H1 (cell line): ENCODE results near the gene SOCS3. TPM values are rescaled to one million over a fixed set of nuclear protein-coding genes. Genes with fewer than 3 reads are reported as not detected.

Experiments used
- CTCF ChIA-PET: fragments of 300-600 bp; sonication (Branson Sonifier 250); formaldehyde crosslinking; loops from one replicate; lab custom pipeline; 2021; ENCODE audit not compliant: partially characterized antibody; lab: Charles Lee
- POLR2A ChIA-PET: fragments of 300-600 bp; sonication (Branson Sonifier 250); formaldehyde crosslinking; loops from one replicate; lab custom pipeline; 2021; ENCODE audit warnings: inconsistent platforms; ENCODE audit not compliant: partially characterized antibody; lab: Charles Lee
- DNase-seq, 2 experiments: peaks; one replicate each; pipeline versions ENCODE4 v3.0.0 to v3.0.0-alpha.2; 2010 to 2022; ENCODE audit warnings: low spot score in 2 of 2, low read depth in 1 of 2, mixed read lengths in 1 of 2
- FAIRE-seq: peaks from 2 replicates; lab custom pipeline; 2011; peaks lifted over from hg19 to GRCh38; lab: Jason Lieb, UNC
- H2AFZ ChIP-seq: 2 replicates; pipeline ENCODE4 v1.8.1; 2012; ENCODE audit warnings: low read length, inconsistent platforms
- H2AK5ac ChIP-seq: 2 replicates; pipeline ENCODE4 v1.6.1; 2013; ENCODE audit warnings: low read depth, low read length
- H2BK120ac ChIP-seq: replicated peaks from 2 replicates; pipeline ENCODE3; 2013; ENCODE audit warnings: low read depth, low read length, inconsistent platforms
- H2BK12ac ChIP-seq: 2 replicates; pipeline ENCODE4 v1.6.1; 2013; ENCODE audit warnings: low read depth, low read length
- H2BK15ac ChIP-seq: 2 replicates; pipeline ENCODE4 v1.6.1; 2013; ENCODE audit warnings: low read length
- H2BK20ac ChIP-seq: 2 replicates; pipeline ENCODE4 v1.6.1; 2013; ENCODE audit warnings: low read length
- H2BK5ac ChIP-seq: 2 replicates; pipeline ENCODE4 v1.6.1; 2013; ENCODE audit warnings: low read depth, low read length
- H3K14ac ChIP-seq: 2 replicates; pipeline ENCODE4 v1.6.1; 2013; ENCODE audit warnings: inconsistent platforms; ENCODE audit not compliant: insufficient read length
- H3K18ac ChIP-seq: 2 replicates; pipeline ENCODE4 v1.6.1; 2013; ENCODE audit warnings: low read length; ENCODE audit errors: extremely low read depth
- H3K23ac ChIP-seq: 2 replicates; pipeline ENCODE4 v1.6.1; 2013; ENCODE audit warnings: inconsistent platforms; ENCODE audit not compliant: insufficient read length
- H3K23me2 ChIP-seq: 2 replicates; pipeline ENCODE4 v1.6.1; 2013; ENCODE audit warnings: low read depth, low read length
- H3K27ac ChIP-seq: 2 replicates; pipeline ENCODE4 v1.6.1; 2011; ENCODE audit warnings: low read depth, low read length, inconsistent platforms
- H3K27me3 ChIP-seq, 4 experiments: replicated peaks in 1 of 4; 1 replicate in 1 of 4; 2 replicates in 3 of 4; pipeline versions ENCODE4 v1.6.1 to v1.8.1; 2011 to 2013; ENCODE audit warnings: low read length in 3 of 4, mild to moderate bottlenecking in 3 of 4, inconsistent platforms in 2 of 4, mixed read lengths in 2 of 4, moderate library complexity in 1 of 4; ENCODE audit not compliant: control insufficient read depth in 3 of 4, insufficient read depth in 3 of 4; ENCODE audit errors: extremely low read depth in 1 of 4
- H3K36me3 ChIP-seq, 4 experiments: 2 replicates each; pipeline versions ENCODE4 v1.6.1 to v1.8.1; 2011 to 2013; ENCODE audit warnings: mild to moderate bottlenecking in 4 of 4, low read length in 3 of 4, moderate library complexity in 2 of 4, control low read depth in 1 of 4, inconsistent platforms in 1 of 4; ENCODE audit not compliant: insufficient read depth in 4 of 4, control insufficient read depth in 2 of 4
- H3K4ac ChIP-seq: replicated peaks from 2 replicates; pipeline ENCODE3; 2013; ENCODE audit warnings: low read length, low read depth, mixed read lengths, inconsistent platforms; ENCODE audit not compliant: insufficient read length
- H3K4me1 ChIP-seq, 4 experiments: replicated peaks in 1 of 4; 1 replicate in 1 of 4; 2 replicates in 3 of 4; pipeline versions ENCODE4 v1.6.1 to v1.8.1; 2011 to 2013; ENCODE audit warnings: low read length in 3 of 4, inconsistent platforms in 2 of 4, mixed read lengths in 1 of 4; ENCODE audit not compliant: insufficient read depth in 4 of 4, control insufficient read depth in 3 of 4
- H3K4me2 ChIP-seq, 2 experiments: 2 replicates each; pipeline versions ENCODE4 v1.6.1 to v1.8.1; 2011 to 2013; ENCODE audit warnings: low read depth in 2 of 2, low read length in 2 of 2, control low read depth in 1 of 2, inconsistent platforms in 1 of 2, mild to moderate bottlenecking in 1 of 2; ENCODE audit not compliant: insufficient read depth in 1 of 2
- H3K4me3 ChIP-seq, 4 experiments: fragments of 200-600, 300-600 bp in 1 of 4; sonication (generic), shearing (Covaris generic), sonication (Bioruptor Twin) in 1 of 4; 2 replicates each; pipeline versions ENCODE4 v1.5.1 to v1.8.1; 2011 to 2016; ENCODE audit warnings: low read length in 4 of 4, low read depth in 3 of 4, control low read depth in 2 of 4, inconsistent platforms in 2 of 4, mild to moderate bottlenecking in 2 of 4, mixed read lengths in 1 of 4, moderate library complexity in 1 of 4; ENCODE audit not compliant: insufficient read depth in 2 of 4; ENCODE audit errors: extremely low read depth in 1 of 4
- H3K56ac ChIP-seq: replicated peaks from 2 replicates; pipeline ENCODE3; 2013; ENCODE audit warnings: low read depth, mild to moderate bottlenecking, mixed read lengths, low read length, inconsistent platforms; ENCODE audit not compliant: insufficient read length
- H3K79me1 ChIP-seq: 2 replicates; pipeline ENCODE4 v1.6.1; 2013; ENCODE audit warnings: low read depth, low read length, control low read depth
- H3K79me2 ChIP-seq, 2 experiments: 2 replicates each; pipeline versions ENCODE4 v1.6.1 to v1.8.1; 2012 to 2013; ENCODE audit warnings: low read length in 2 of 2, mild to moderate bottlenecking in 2 of 2, inconsistent platforms in 1 of 2; ENCODE audit not compliant: insufficient read depth in 2 of 2, control insufficient read depth in 1 of 2
- H3K9ac ChIP-seq, 4 experiments: replicated peaks in 1 of 4; 1 replicate in 1 of 4; 2 replicates in 3 of 4; pipeline versions ENCODE4 v1.6.1 to v1.8.1; 2011 to 2013; ENCODE audit warnings: low read depth in 3 of 4, low read length in 3 of 4, control low read depth in 2 of 4, mild to moderate bottlenecking in 2 of 4, moderate library complexity in 2 of 4, inconsistent platforms in 1 of 4; ENCODE audit errors: extremely low read depth in 1 of 4
- H3K9me3 ChIP-seq, 2 experiments: 2 replicates each; pipeline versions ENCODE4 v1.6.1 to v1.8.1; 2012 to 2013; ENCODE audit warnings: mild to moderate bottlenecking in 2 of 2, moderate library complexity in 2 of 2, control low read depth in 1 of 2, inconsistent platforms in 1 of 2, low read depth in 1 of 2, low read length in 1 of 2, mixed read lengths in 1 of 2; ENCODE audit not compliant: insufficient read depth in 2 of 2
- H4K20me1 ChIP-seq, 2 experiments: replicated peaks in 1 of 2; 2 replicates each; pipeline versions ENCODE3 to v1.8.1; 2011 to 2013; ENCODE audit warnings: inconsistent platforms in 2 of 2, low read length in 2 of 2, mild to moderate bottlenecking in 1 of 2; ENCODE audit not compliant: insufficient read depth in 2 of 2, control insufficient read depth in 1 of 2
- H4K5ac ChIP-seq: 2 replicates; pipeline ENCODE4 v1.6.1; 2013; ENCODE audit warnings: low read length, low read depth, mixed read lengths, inconsistent platforms; ENCODE audit not compliant: insufficient read length
- H4K8ac ChIP-seq: 2 replicates; pipeline ENCODE4 v1.8.0; 2013; ENCODE audit warnings: mild to moderate bottlenecking, moderate library complexity, low read length, inconsistent platforms; ENCODE audit not compliant: insufficient read depth; ENCODE audit errors: extremely low read depth
- H4K91ac ChIP-seq: replicated peaks from 2 replicates; pipeline ENCODE3; 2013; ENCODE audit warnings: low read length, mixed read lengths, inconsistent platforms; ENCODE audit not compliant: insufficient read length
- CEBPB ChIP-seq: IDR thresholded peaks from 2 replicates; pipeline ENCODE4 v1.6.1; 2012; ENCODE audit warnings: low read depth, low read length
- RXRA ChIP-seq: IDR thresholded peaks from 2 replicates; pipeline ENCODE4 v1.6.1; 2011; ENCODE audit warnings: low read depth, mild to moderate bottlenecking, low read length, moderate library complexity; ENCODE audit not compliant: insufficient read depth
- WGBS, 2 experiments: shearing (Covaris generic) in 1 of 2; methylation state at CpG; one replicate each; pipeline versions ENCODE4 v1.1.6 to v1.1.7; 2013 to 2015; ENCODE audit warnings: low lambda C conversion rate in 2 of 2, mixed read lengths in 2 of 2, inconsistent platforms in 1 of 2, low coverage in 1 of 2, missing lambda C conversion rate in 1 of 2; ENCODE audit not compliant: insufficient replicate concordance in 2 of 2, insufficient coverage in 1 of 2, insufficient read length in 1 of 2; ENCODE audit errors: extremely low coverage in 1 of 2, missing lambda C conversion rate in 1 of 2; 5-methylcytosine and 5-hydroxymethylcytosine counted together
- polyA plus RNA-seq, 7 experiments: library from polyadenylated mRNA; depleted of rRNA in 3 of 7; stranded (reverse) in 5 of 7; unstranded in 2 of 7; fragments of >200 nt in 5 of 7; fragments of 200-250 nt in 2 of 7; gene quantifications; 1 replicate in 5 of 7; 2 replicates in 1 of 7; 4 replicates in 1 of 7; pipeline versions ENCODE4 v1.2.1 to v1.2.3, GENCODE V29; 2011 to 2013; ENCODE audit warnings: missing spikeins in 2 of 7, mixed read lengths in 2 of 7
- total RNA-seq: library from RNA; stranded (reverse); fragmentation: NEBNext Ultra II Directional; extraction: Animal tissue kit (Norgen Biotek cat#: 25700); gene quantifications from 2 replicates; pipeline ENCODE4 v1.2.1, GENCODE V29; 2021
- TF ChIP-seq, protein P1 (sequence below), 3 experiments: IDR thresholded peaks; 1 replicate in 2 of 3; 2 replicates in 1 of 3; pipeline versions ENCODE4 v1.5.1 to v1.6.1; 2011; ENCODE audit warnings: low read length in 3 of 3, mild to moderate bottlenecking in 3 of 3, inconsistent platforms in 2 of 3, low read depth in 1 of 3, moderate library complexity in 1 of 3; ENCODE audit not compliant: insufficient read depth in 1 of 3; ENCODE audit errors: control extremely low read depth in 1 of 3

SOCS3 gene
- total and polyA plus RNA-seq, 2 of the 8 experiments (the other 6 are each of a cell fraction or from before 2014, with no cell fraction given) = 10.1 to 47.9 TPM

DNA sequence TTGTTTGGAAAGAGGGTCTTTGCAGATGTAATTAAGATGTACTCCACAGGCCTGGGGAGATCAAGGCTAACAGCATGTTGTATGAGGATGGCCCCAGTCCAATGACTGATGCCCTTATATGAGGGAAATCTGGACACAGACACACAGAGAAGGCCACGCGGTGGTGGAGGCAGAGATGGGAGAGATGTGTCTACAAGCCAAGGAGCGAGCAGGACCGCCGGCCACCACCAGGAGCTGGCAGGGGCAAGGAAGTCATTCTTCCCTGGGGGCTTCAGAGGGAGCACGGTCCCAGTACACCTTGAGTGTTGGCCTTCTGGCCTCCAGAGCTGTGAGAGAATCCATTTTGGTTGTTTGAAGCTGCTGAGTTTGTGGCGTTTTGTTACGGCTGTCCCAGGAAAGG lies 14.7 kb downstream of the SOCS3 start:
- no peak overlapping the region for H2BK120ac ChIP-seq
- POLR2A ChIA-PET = interaction anchor here (1.5 to 5.2 kb wide), 2 partner anchors 15 to 16 kb away, joined by 3 to 29 read pairs; partner anchors contain the start of gene SOCS3
- H4K91ac ChIP-seq = no peak overlapping the region
- no peak overlapping the region for H3K4me2 ChIP-seq
- H2BK5ac ChIP-seq = no peak overlapping the region
- peaks cover 0 to 22% (median 12%) of the 10 kb centered on the region in 4 experiments; a peak in 5 of 7 replicates for H3K27me3 ChIP-seq
- H3K4ac ChIP-seq = no peak overlapping the region
- H2BK15ac ChIP-seq = no peak overlapping the region
- no peak overlapping the region for H3K14ac ChIP-seq
- no peak overlapping the region for H3K27ac ChIP-seq
- DNase-seq (no peak), FAIRE-seq (no peak)
- no peak overlapping the region for H4K8ac ChIP-seq
- H2AFZ ChIP-seq = no peak overlapping the region
- H3K4me1 ChIP-seq = peaks cover 0 to 17% (median 14%) of the 10 kb centered on the region in 4 experiments; a peak in 5 of 7 replicates
- H3K56ac ChIP-seq = no peak overlapping the region
- H3K18ac ChIP-seq = no peak overlapping the region
- CTCF ChIA-PET = interaction anchor here (0.6 to 2.7 kb wide), 11 partner anchors 10 to 94 kb away, joined by 3 to 9 read pairs (median 5); no protein-coding TSS in a partner anchor
- H2AK5ac ChIP-seq = peak overlapping the region; percentile 40; the same call in 1 of the 2 replicates
- H3K23me2 ChIP-seq = peaks cover 2% of the 10 kb centered on the region; the same call in 1 of the 2 replicates
- no peak overlapping the region for H3K4me3 ChIP-seq
- 93% methylated on average over 8 of the region's 8 CpGs; no CpG with 5 or more reads in 1 of the 2 experiments for WGBS, 2 experiments
- H4K5ac ChIP-seq = no peak overlapping the region
- no peaks in the 10 kb centered on the region for H3K79me2 ChIP-seq
- no peak overlapping the region for H3K9ac ChIP-seq
- no peaks in the 10 kb centered on the region for H4K20me1 ChIP-seq
- no peak for TF ChIP-seq CEBPB
- TF ChIP-seq, protein P1, sequence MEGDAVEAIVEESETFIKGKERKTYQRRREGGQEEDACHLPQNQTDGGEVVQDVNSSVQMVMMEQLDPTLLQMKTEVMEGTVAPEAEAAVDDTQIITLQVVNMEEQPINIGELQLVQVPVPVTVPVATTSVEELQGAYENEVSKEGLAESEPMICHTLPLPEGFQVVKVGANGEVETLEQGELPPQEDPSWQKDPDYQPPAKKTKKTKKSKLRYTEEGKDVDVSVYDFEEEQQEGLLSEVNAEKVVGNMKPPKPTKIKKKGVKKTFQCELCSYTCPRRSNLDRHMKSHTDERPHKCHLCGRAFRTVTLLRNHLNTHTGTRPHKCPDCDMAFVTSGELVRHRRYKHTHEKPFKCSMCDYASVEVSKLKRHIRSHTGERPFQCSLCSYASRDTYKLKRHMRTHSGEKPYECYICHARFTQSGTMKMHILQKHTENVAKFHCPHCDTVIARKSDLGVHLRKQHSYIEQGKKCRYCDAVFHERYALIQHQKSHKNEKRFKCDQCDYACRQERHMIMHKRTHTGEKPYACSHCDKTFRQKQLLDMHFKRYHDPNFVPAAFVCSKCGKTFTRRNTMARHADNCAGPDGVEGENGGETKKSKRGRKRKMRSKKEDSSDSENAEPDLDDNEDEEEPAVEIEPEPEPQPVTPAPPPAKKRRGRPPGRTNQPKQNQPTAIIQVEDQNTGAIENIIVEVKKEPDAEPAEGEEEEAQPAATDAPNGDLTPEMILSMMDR (IDR thresholded peaks at IDR 0.05; ENCODE audit: control extremely low read depth in 1 of 3, insufficient read depth in 1 of 3, low read depth in 1 of 3, low read length in 3 of 3) = peak in 2 of 3 experiments; percentile 20 to 22; a peak in 2 of 4 replicates
- TF ChIP-seq RXRA = no peak
- H3K36me3 ChIP-seq = no peaks in the 10 kb centered on the region
- no peak overlapping the region for H3K23ac ChIP-seq
- H3K9me3 ChIP-seq = no peaks in the 10 kb centered on the region
- no peak overlapping the region for H2BK20ac ChIP-seq
- H3K79me1 ChIP-seq = no peaks in the 10 kb centered on the region
- H2BK12ac ChIP-seq = peak overlapping the region; percentile 94; the same call in 1 of the 2 replicates
